HG03558 (cell line): ENCODE measurements around the gene IDH3G.
"Not testable (repeated sequence)": the region's sequence is repeated elsewhere in the genome, so short reads cannot be mapped to it uniquely, and the experiment has no call there.

Experiments
- ATAC-seq: cut with Tn5 transposase; IDR thresholded peaks from one replicate; pipeline ENCODE4 v1.9.1; 2021; ENCODE audit warnings: moderate number of reproducible peaks; ENCODE audit not compliant: unreplicated experiment; ENCODE audit errors: extremely low read depth

Gene IDH3G

DNA sequence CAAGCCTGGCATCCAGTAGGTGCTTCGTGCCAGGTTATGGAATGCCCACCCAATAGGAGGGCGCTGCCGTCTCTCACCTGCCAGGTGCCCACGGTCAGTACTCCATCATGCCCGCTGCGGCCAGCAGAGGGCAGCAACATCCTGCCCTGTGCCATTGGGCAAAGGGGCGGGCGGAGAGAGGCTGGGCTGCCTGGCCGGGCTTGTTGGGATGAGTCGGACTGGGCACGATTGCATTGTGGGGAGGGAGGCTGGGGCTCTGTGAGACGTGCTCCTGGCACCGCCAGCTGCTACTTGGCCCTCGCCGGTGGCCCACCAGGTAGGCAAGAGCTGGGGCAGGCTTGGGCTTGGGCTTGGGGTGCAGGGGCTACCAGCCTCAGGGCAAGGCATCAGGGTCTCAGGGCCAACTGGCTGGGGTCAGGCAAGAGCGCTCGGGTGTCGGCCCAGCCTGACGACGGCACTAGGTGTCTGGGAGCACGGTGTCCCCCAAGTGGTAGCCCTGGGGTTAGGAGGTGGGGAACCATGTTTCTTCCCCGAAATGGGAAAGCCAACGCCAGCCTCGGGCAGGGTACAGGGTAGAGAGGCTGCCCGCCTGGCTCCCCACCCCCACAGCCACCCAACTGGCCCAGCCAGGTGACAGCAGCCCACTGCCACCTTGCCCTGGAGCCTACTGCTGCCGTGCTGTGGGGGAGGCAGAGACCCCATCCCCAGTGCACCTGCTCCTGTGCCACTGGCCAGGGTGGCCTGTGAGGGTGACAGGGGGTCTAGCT, 30.0 kb downstream of the IDH3G start, which contains the start of gene PLXNB3:
Gene PLXNB3, plus strand, starts transcription at position 261 of the 767 bp plus-strand sequence. CDS start 1,287 bp downstream, outside the sequence.
- ATAC-seq = no peak

DNA sequence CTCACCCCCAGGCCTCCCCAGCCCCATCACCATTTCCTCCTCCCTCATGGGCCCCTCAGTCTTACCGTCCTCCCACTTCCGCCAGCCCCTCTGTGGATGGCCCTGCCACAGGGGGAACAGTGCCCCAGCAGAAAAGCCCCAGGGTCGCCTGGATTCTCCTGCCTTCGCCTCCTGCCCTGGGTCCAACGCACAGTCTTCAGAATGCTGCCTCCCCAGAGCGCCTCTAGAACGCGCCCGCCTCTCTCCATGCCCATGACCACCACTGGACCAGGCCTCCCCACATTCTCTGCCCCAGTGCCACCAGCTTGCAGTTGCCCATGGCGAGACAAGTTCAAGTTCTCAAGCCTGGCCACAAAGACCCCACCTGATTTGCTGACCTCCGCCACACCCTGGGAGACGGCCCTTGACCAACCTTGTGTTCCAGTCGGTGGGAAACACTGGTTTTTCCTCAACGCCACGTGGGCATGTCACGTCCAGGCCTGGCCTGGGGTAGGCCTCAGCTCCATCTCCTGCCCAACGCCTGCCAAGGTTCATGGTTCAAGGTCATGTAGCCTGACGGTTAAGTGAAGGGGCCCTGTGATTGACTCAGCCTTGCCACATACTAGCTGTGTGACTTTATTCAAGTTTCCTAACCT, 30.8 kb downstream of the IDH3G start:
- no peak for ATAC-seq

DNA sequence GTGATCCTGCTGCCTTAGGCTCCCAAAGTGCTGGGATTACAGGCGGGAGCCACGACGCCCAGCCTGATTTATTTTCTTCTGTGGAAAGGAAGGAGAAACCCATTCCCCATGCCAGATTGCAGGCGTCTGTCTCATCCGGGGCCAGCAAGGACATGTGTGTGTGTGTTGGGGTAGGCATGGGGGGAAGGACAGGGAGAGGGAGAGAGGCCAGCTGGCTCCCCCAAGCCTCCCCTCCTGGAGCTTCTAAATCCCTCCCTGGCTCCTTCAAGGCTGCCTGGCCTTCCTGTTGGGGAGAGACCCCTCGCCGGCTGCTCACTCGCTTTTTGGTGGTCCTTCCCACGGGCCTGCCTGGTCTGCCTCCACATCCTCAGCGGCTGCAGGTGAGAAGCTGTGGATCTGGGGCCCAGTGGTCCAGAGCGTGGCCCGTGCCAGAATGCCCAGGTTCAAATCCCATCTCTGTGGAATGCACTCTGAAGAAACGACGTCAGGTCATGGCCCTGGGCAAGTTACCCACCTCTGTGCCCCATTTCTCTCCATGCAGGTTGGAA, 31.5 kb downstream of the IDH3G start:
- ATAC-seq = no peak

DNA sequence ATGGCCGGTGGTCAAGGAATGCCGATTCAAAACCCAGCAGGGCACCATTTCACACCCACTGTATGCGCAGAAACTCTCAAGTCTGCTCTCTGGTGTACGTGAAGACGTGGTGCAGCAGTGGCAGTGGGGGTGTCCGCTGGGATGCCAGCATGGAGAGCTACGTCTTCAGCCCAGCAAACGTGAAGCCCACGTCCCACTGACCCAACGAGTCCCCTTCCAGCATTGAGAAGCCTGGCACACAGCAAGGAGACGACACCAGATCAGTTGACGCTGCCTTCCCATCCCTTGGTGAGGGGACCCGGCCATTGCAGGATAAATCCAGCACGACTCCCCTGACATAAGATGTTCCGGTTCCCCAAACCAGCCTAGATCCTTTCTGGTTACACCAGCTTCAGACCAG, 32.3 kb downstream of the IDH3G start:
- no peak for ATAC-seq

DNA sequence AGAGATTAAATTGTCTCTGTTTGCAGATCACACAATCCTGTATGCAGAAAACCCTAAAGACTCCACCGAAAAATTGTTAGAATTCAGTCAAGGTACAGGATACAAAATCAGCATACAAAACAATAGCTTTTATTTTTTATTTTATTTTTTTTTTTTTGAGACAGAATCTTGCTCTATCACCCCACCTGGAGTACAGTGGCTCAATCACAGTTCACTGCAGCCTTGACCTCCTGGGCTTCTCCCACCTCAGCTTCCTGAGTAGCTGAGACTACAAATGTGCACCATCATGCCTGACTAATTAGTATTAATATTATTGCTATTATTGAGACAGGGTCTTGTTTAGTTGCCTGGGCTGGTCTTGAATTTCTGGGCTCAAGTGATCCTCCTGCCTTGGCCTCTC, 39.0 kb downstream of the IDH3G start:
- no peak for ATAC-seq

DNA sequence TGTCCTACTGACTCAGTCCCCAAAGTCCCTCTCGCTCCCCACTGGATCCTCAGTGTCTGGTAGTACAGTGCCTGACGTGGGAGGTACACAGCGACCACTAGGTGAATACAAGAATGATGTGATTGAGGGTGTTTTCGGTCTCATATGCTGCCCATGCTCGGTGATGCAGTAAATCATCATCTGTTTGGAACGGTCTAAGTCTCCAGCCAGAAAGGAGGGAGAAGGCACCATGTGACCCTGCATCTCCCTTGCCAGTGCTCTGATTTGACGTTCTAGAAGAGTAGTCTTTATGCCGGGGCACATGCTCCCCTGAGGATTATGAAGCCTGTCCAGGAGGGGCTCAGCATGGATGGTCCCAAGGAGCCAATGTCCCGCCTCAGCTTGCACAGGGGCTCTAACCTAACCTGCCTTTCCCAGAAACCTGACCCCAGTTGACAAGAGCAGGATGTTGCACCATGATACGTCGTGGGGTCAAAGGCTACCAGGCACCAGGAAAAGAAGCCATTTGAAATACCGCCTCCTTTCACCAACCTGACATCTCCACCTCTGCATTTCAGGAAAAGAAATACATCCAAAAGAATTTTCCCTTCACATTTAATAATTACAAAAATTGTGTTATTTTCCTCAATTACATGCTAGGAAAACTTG, 43.9 kb downstream of the IDH3G start:
- no peak for ATAC-seq

DNA sequence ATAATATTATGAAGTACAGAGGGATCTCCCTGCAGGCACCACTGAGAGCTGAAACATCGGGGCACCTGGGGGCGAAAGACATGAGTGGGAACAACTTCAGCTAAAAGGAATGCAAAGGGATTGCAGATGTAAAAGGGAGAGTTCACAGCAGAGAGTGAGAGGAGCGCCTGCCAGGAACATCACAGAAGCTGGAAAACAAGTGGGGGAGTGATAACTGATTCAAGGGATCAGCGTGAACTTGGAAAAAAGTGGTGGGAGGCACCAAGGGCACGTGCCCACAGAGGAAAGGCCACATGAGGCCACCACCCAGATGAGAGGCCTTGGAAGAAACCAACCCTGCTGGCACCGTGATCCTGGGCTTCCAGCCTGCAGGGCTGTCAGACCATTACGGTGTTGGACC, 45.2 kb downstream of the IDH3G start:
- not testable (repeated sequence) for ATAC-seq

DNA sequence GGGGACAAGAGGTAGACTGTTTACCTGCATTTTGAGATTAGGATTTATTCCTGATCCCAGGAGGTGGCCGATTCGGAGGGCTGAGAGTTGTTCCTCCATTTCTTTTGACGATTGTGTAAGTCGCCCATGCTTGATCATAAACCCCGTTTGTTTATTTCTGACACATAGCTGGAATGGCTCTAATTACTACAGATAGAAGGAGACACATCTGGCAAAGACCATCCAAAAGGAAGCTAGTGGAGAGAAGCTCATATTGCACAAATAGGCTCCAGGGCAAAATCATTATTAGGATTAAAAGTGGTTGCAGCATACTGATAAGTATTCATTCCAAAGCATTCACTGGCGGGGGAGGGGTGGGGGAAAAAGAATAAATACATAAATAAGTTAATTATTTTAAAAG, 47.2 kb downstream of the IDH3G start:
- ATAC-seq = not testable (repeated sequence)

DNA sequence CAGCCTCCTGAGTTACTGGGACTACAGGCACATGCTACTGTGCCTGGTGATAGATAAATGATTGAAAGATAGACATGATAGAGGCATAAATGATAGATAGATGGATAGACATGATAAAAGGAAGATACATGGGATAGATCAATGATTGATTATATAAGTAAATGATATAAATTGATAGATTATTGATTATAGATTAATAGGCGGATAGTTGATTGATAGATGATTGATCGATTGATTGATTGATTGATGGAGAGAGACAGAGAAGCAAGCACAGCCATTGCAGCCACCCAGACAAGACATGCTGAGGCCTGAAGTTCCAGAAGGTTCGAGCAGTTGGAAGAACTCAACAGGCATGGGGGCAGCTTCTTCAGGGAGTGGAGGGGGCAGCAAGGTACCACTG, 47.8 kb downstream of the IDH3G start:
- no peak for ATAC-seq

DNA sequence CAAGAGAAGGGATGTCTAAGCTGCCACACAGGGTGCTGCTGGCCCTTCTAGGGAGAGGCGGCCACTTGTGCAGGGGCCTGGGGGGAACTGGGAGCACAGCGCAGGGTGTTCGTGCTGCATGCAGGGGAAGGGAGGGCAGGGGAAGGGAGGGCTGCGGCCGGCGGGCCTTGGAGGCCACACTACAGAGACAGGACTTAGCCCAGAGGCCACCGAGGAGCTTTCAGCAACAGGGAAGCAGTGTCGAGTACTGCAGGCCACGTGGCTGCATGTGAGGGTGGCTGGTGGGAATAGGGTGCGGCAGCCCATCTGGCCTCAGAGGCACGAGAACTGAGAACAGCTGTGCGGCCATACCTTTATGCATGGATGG, 49.1 kb downstream of the IDH3G start:
- ATAC-seq = not testable (repeated sequence)

DNA sequence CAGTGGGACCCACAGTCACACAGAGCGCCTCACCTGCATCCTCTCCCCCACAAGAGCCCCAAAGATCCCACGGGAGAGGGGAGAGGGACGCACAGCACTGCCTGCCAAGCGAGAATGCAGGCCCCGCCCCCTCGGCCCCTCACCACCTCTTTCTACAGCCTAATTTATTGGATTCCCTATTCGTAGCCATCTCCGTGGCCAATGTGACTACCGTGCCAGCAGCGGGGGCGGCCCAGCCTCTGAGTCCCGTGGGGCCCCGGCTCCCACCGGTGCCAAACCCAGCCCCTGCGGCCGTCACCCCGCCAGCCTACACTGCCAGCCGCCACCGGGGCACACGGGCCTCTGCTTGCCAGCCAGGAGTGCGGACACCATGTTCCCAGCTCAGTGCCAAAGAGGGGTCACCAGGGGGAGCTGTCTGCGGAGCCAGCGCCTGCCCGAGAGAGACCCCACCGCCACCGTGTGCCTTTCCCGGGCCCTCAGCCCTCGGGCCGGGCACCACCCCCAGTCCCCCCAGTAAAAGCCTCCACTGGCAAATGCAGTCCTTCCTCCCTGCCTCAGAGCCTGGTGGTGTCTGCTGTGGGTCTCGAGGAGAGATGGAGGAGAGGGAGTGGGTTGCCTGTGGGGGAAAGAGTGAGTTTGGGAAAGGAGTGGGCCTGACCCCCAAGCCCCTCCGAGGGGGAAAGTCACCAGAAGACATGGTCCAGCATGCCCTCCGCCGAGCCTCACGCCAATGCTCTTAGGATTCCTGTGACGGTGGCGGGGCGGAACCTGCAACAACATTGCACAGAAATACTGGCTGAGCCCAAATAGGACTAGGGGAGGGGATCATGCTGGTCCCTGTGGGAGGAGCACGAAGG, 49.7 kb downstream of the IDH3G start:
- no peak for ATAC-seq

DNA sequence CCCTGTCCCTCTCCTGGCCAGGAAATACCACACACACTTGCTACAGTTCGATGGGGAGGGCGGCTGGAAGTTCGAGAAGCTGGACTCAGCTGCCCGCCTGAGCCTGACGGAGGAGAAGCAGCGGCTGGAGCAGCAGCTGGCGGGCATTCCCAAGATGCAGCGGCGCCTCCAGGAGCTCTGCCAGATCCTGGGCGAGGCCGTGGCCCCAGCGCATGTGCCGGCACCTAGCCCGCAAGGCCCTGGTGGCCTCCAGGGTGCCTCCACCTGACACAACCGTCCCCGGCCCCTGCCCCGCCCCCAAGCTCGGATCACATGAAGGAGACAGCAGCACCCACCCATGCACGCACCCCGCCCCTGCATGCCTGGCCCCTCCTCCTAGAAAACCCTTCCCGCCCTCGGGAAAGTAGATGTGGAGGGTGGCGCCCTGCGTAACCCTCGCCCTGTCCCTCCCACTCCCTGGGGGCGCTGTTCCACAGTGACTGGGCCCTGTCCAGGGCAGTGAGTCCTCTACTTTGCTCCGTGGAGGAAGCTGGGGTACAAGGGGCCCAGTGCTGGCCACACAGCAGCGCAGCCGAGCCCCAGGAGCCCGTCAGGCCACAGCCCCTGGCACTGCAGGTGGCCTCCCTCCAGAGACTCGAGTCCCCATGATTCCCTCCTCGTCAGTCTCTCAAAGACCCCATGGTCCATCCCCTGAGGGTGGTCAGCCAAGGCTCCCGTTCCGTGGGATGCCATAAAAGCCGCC, 50.5 kb downstream of the IDH3G start:
- not testable (repeated sequence) for ATAC-seq

DNA sequence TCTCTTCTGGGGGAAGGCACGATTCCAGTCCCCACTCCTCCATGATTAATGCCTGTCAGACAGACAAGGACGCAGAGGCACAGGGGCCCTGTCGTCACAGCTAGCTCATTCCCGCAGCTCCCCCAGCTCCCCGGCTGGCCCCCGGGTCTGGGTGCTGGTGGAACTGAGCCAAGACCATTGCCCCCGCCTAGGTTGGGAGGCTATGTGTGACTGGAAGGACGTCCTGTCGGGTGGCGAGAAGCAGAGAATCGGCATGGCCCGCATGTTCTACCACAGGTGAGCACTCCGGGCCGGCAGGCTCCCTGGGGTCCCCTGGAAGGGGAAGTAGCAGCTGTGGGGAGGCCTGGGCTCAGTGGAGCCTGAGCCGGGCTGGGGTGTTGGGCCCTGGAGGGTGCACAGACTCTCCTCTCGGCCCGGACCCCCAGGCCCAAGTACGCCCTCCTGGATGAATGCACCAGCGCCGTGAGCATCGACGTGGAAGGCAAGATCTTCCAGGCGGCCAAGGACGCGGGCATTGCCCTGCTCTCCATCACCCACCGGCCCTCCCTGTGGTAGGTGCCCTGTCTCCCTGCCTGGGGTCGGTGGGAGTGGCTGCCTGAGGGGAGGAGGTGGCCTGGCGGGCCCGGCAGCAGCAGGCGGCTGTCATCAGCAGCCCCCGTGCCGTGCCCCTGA, 51.2 kb downstream of the IDH3G start:
- not testable (repeated sequence) for ATAC-seq

DNA sequence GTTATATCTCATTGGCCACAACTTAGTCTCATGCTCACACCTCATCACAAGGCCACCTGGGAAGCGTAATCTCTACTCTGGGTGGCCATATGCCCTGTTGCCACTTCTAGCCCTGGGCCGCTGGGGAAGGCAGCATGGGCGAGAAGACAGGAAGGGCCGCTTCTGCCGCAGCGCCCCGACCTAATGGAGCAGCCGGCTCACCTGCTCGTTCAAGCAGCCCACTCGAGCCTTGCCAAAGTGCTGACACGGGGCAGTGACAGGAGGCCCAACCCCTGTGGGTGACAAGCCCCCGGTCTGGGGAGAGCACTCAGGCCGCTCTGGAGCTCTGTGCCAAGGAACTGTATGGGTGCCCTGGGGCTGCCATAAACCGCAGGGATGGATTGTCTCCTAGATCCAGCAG, 52.1 kb downstream of the IDH3G start:
- not testable (repeated sequence) for ATAC-seq

DNA sequence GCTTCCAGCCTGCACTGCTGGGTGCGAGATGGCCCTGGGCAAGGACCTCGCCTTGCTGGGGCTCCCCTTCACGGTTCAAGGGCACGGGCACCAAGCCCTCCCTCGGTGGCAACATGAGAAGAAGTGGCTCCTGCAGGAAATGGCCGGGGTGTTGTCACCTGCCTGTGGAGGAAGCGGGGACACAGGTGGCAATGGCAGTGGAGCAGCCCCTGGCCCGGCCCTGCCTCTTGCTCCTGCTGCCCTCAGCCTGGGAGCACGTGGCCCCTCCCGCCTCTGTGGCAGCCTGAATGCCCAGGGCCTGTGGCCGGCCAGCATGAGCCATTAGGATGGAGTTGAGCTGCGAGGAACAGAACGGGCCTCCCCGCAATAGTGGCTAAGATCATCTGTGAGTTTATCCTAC, 52.7 kb downstream of the IDH3G start:
- ATAC-seq = no peak

DNA sequence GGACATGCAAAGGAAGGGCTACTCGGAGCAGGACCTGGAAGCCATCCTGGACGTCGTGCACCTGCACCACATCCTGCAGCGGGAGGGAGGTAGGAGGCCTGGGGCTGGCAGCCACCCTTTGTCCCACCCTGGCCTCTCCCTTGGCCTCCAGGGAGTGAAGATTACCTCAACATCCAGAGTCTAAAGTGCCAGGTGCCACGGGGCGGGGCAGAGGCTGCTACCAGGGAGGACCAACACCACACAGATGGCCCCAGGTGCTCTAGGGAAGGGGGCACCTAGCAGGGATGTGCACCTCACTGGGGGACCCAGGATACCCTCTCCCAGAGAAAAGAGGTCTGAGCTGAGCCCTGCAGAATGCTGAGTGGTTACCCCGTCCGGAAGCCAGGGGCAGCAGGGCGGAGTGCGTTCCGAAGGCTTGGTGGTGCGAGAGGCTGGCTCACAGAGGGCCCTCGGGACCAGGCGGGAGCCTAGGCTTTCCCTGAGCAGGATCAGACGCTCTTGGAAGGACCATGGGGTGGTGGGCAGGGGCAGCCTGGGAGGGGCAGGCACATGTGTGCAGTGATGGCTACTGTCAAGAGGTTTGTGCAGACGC, 53.4 kb downstream of the IDH3G start:
- ATAC-seq = no peak

DNA sequence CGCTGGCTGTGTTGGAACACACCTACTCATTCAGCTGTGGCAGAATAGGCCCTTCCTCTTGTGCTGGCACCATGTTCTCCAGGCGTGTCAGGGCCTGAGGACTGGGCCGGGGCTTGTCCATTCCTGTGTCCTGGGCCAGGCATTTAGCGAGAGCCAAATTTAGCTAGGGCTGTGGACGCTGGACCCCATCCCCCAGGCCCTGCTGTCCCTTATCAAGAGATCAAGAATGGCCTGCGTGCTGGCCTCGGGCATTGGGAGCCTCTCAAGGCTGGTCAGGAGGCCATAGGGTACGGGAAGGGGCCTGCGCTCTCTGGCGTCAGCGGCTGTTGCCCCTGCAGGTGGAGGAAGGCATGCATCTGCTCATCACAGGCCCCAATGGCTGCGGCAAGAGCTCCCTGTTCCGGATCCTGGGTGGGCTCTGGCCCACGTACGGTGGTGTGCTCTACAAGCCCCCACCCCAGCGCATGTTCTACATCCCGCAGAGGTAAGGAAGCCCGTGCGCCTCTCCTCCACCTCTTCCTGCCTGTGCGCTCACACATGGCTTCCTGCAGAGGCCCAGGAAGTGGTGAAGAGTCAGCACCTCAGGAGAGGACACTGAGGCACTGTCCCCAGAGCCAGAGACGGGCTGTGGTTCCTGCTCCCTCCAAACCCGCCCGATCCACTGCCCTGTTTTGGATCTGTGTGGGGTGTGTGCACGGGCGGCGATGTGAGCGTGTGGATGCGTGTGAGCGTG, 54.3 kb downstream of the IDH3G start:
- ATAC-seq = no peak

DNA sequence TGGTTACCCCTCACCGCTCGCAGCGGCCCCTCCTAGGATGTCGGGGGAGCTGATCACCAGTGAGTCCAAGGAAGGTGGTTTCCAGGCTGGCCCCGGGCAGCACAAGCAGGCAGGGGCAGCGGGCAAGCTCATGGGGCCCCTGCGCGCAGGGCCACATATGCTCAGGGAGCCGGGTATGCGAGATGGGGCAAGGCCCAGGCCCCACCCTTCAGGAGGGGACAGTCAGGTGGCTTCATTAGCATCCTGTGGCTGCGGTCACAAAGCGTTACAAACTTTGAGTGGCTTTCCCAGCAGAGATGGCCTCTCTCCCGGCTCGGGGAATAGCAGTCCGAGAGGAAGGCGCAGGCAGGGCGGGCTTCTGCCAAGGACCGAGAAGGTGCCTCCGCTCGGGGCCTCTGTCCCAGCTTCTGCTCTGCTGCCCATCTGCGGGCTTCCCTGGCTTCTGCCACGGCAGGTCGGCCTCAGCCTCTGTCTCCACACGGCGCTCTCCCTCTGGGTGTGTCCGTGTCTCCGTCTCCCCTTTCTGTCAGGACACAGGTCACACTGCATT, 56.0 kb downstream of the IDH3G start:
- ATAC-seq = no peak
